CD4-positive, CD25-positive, alpha-beta regulatory T cell (primary cell): ENCODE results near the gene EPDR1. TPM values are rescaled to one million over a fixed set of nuclear protein-coding genes. Genes with fewer than 3 reads are reported as not detected.

Source experiments
- ATAC-seq, 2 donors: fragments of 150-1000 bp; cut with Tn5 transposase; one replicate each; pipeline ENCODE4 v1.10.0; 2021; ENCODE audit warnings: low read depth in 2 of 2, moderate number of reproducible peaks in 2 of 2, moderate library complexity in 1 of 2
- DNase-seq, 3 donors: peaks; one replicate each; pipeline versions ENCODE4 v3.0.0 to v3.0.0-alpha.2; 2012 to 2022; ENCODE audit warnings: mixed read lengths in 1 of 3
- H3K27ac ChIP-seq: one replicate; pipeline ENCODE4 v1.7.0; 2013; ENCODE audit warnings: mild to moderate bottlenecking, low read length; ENCODE audit not compliant: insufficient read depth, poor library complexity, severe bottlenecking
- H3K27me3 ChIP-seq: one replicate; pipeline ENCODE4 v1.7.0; 2013; ENCODE audit warnings: low read length; ENCODE audit not compliant: control insufficient read depth, insufficient read depth
- H3K36me3 ChIP-seq: one replicate; pipeline ENCODE4 v1.7.0; 2013; ENCODE audit warnings: mild to moderate bottlenecking, low read length, moderate library complexity; ENCODE audit not compliant: control insufficient read depth, insufficient read depth
- H3K4me1 ChIP-seq: 2 replicates; pipeline ENCODE4 v1.7.0; 2013; ENCODE audit warnings: mild to moderate bottlenecking, low read length; ENCODE audit not compliant: insufficient read depth, control insufficient read depth, poor library complexity, severe bottlenecking
- H3K4me3 ChIP-seq: one replicate; pipeline ENCODE4 v1.7.0; 2013; ENCODE audit warnings: low read depth, mild to moderate bottlenecking, low read length, moderate library complexity
- H3K9me3 ChIP-seq, 2 experiments: 1 replicate in 1 of 2; 2 replicates in 1 of 2; pipeline ENCODE4 v1.7.0; 2013; ENCODE audit warnings: low read length in 2 of 2, mild to moderate bottlenecking in 1 of 2, moderate library complexity in 1 of 2; ENCODE audit not compliant: control insufficient read depth in 2 of 2
- H3K27ac Mint-ChIP-seq, 3 donors: one replicate each; pipeline ENCODE4 v1.8.0; 2020 to 2022; ENCODE audit warnings: mild to moderate bottlenecking in 3 of 3, mixed read lengths in 3 of 3, moderate library complexity in 2 of 3
- H3K27me3 Mint-ChIP-seq: one replicate; pipeline ENCODE4 v1.8.0; 2022; ENCODE audit warnings: mild to moderate bottlenecking, mixed read lengths
- H3K36me3 Mint-ChIP-seq: one replicate; pipeline ENCODE4 v1.8.0; 2020; ENCODE audit warnings: mixed read lengths
- H3K4me1 Mint-ChIP-seq, 4 donors: one replicate each; pipeline ENCODE4 v1.8.0; 2020 to 2022; ENCODE audit warnings: mixed read lengths in 4 of 4, mild to moderate bottlenecking in 1 of 4
- H3K4me3 Mint-ChIP-seq, 4 donors: one replicate each; pipeline ENCODE4 v1.8.0; 2020 to 2022; ENCODE audit warnings: mild to moderate bottlenecking in 4 of 4, mixed read lengths in 4 of 4, moderate library complexity in 3 of 4
- H3K9me3 Mint-ChIP-seq, 7 donors: one replicate each; pipeline ENCODE4 v1.8.0; 2020 to 2022; ENCODE audit warnings: mixed read lengths in 7 of 7, mild to moderate bottlenecking in 3 of 7, moderate library complexity in 2 of 7
- polyA plus RNA-seq, 4 donors: library from polyadenylated mRNA; unstranded; fragments of 300-500 nt; fragmentation: Illumina TruSeq; gene quantifications; one replicate each; pipeline ENCODE4 v1.2.3, GENCODE V29; 2021
- total RNA-seq: library from RNA; stranded (reverse); gene quantifications from one replicate; pipeline ENCODE4 v1.2.3, GENCODE V29; 2022

EPDR1 gene
- total RNA-seq (not detected), polyA plus RNA-seq (under 1 TPM in 1 of 4 donors, not detected in 3; 0.10 TPM)

- peaks cover 0 to 8% (median 0%) of the 10 kb centered on the region in 7 donors for H3K9me3 Mint-ChIP-seq
- peak within 1 kb of the TSS in 2 of 4 donors; percentile 42 to 54 for H3K4me3 Mint-ChIP-seq
- H3K27ac Mint-ChIP-seq, result no peak within 1 kb of the TSS
- peaks cover 0 to 16% (median 8%) of the 10 kb centered on the region in 4 donors for H3K4me1 Mint-ChIP-seq
- Histone ChIP-seq H3K9me3 (no peaks in the 10 kb centered on the region), H3K27me3 (peaks cover 14% of the 10 kb centered on the region), H3K4me3 (no peak within 1 kb of the TSS), H3K36me3 (no peaks in the 10 kb centered on the region), H3K27ac (no peak within 1 kb of the TSS), H3K4me1 (peaks cover 6% of the 10 kb centered on the region)
- H3K36me3 Mint-ChIP-seq, result no peaks in the 10 kb centered on the region
- H3K27me3 Mint-ChIP-seq, result peaks cover 47% of the 10 kb centered on the region
- DNase-seq (peak in 1 of 3 donors; percentile 34), ATAC-seq (peak; percentile 25 to 32)
Measured at GRCh38 chr7:37920305-37920848, at the start of gene EPDR1. Gene EPDR1 (plus strand): TSS chr7:37920640. CDS start chr7:37920940, 300 bp downstream.

- ATAC-seq (no peak), DNase-seq (no peak)
- Histone ChIP-seq H3K4me1 (no peaks in the 10 kb centered on the region), H3K4me3 (no peak overlapping the region), H3K36me3 (no peaks in the 10 kb centered on the region), H3K27me3 (no peaks in the 10 kb centered on the region), H3K27ac (no peak overlapping the region), H3K9me3 (no peaks in the 10 kb centered on the region)
- Mint-ChIP-seq H3K27me3 (no peaks in the 10 kb centered on the region), H3K4me3 (no peak overlapping the region), H3K4me1 (no peaks in the 10 kb centered on the region), H3K36me3 (no peaks in the 10 kb centered on the region), H3K9me3 (peaks cover 0 to 7% (median 0%) of the 10 kb centered on the region in 7 donors), H3K27ac (no peak overlapping the region)
Measured at GRCh38 chr7:37882086-37882485, 38.4 kb upstream of the EPDR1 start.

- DNase-seq (no peak), ATAC-seq (no peak)
- no peaks in the 10 kb centered on the region for H3K9me3 ChIP-seq
- H3K4me3 ChIP-seq, result no peak overlapping the region
- Mint-ChIP-seq H3K4me1 (no peaks in the 10 kb centered on the region), H3K27ac (no peak overlapping the region), H3K27me3 (no peaks in the 10 kb centered on the region), H3K4me3 (no peak overlapping the region), H3K36me3 (no peaks in the 10 kb centered on the region), H3K9me3 (peaks cover 0 to 4% (median 3%) of the 10 kb centered on the region in 7 donors)
- H3K27me3 ChIP-seq, result no peaks in the 10 kb centered on the region
- H3K4me1 ChIP-seq, result no peaks in the 10 kb centered on the region
- H3K27ac ChIP-seq, result no peak overlapping the region
- no peaks in the 10 kb centered on the region for H3K36me3 ChIP-seq
Measured at GRCh38 chr7:37893359-37893758, 27.1 kb upstream of the EPDR1 start.

GRCh38 chr7:37894671-37895070 is 25.8 kb upstream of the EPDR1 start:
- Histone ChIP-seq H3K4me1 (no peaks in the 10 kb centered on the region), H3K9me3 (no peaks in the 10 kb centered on the region), H3K27ac (no peak overlapping the region), H3K27me3 (no peaks in the 10 kb centered on the region), H3K36me3 (no peaks in the 10 kb centered on the region), H3K4me3 (no peak overlapping the region)
- no peaks in the 10 kb centered on the region for H3K36me3 Mint-ChIP-seq
- no peak for ATAC-seq
- no peaks in the 10 kb centered on the region for H3K4me1 Mint-ChIP-seq
- H3K27me3 Mint-ChIP-seq, result no peaks in the 10 kb centered on the region
- H3K4me3 Mint-ChIP-seq, result no peak overlapping the region
- no peak overlapping the region for H3K27ac Mint-ChIP-seq
- no peak for DNase-seq
- peaks cover 0 to 4% (median 3%) of the 10 kb centered on the region in 7 donors for H3K9me3 Mint-ChIP-seq

GRCh38 chr7:37899712-37900247 is 20.7 kb upstream of the EPDR1 start:
- H3K4me3 Mint-ChIP-seq, result no peak overlapping the region
- Histone ChIP-seq H3K36me3 (no peaks in the 10 kb centered on the region), H3K9me3 (no peaks in the 10 kb centered on the region), H3K4me3 (no peak overlapping the region), H3K27me3 (no peaks in the 10 kb centered on the region), H3K4me1 (no peaks in the 10 kb centered on the region), H3K27ac (no peak overlapping the region)
- H3K27me3 Mint-ChIP-seq, result peaks cover 6% of the 10 kb centered on the region
- DNase-seq, result no peak
- H3K4me1 Mint-ChIP-seq, result no peaks in the 10 kb centered on the region
- no peak overlapping the region for H3K27ac Mint-ChIP-seq
- ATAC-seq, result no peak
- H3K36me3 Mint-ChIP-seq, result no peaks in the 10 kb centered on the region
- H3K9me3 Mint-ChIP-seq, result peaks cover 0 to 4% (median 0%) of the 10 kb centered on the region in 7 donors

- no peaks in the 10 kb centered on the region for H3K4me1 ChIP-seq
- no peak overlapping the region for H3K4me3 ChIP-seq
- no peaks in the 10 kb centered on the region for H3K4me1 Mint-ChIP-seq
- H3K4me3 Mint-ChIP-seq, result no peak overlapping the region
- ATAC-seq (no peak), DNase-seq (peak in 1 of 3 donors; percentile 11)
- no peak overlapping the region for H3K27ac Mint-ChIP-seq
- H3K9me3 ChIP-seq, result no peaks in the 10 kb centered on the region
- H3K36me3 ChIP-seq, result no peaks in the 10 kb centered on the region
- peaks cover 0 to 4% (median 0%) of the 10 kb centered on the region in 7 donors for H3K9me3 Mint-ChIP-seq
- H3K36me3 Mint-ChIP-seq, result no peaks in the 10 kb centered on the region
- peaks cover 10% of the 10 kb centered on the region for H3K27me3 Mint-ChIP-seq
- no peaks in the 10 kb centered on the region for H3K27me3 ChIP-seq
- H3K27ac ChIP-seq, result no peak overlapping the region
Measured at GRCh38 chr7:37901236-37901827, 19.1 kb upstream of the EPDR1 start.

- no peaks in the 10 kb centered on the region for H3K9me3 ChIP-seq
- Mint-ChIP-seq H3K36me3 (no peaks in the 10 kb centered on the region), H3K4me1 (no peaks in the 10 kb centered on the region), H3K4me3 (no peak overlapping the region), H3K27me3 (peaks cover 10% of the 10 kb centered on the region), H3K27ac (no peak overlapping the region), H3K9me3 (peaks cover 0 to 4% (median 0%) of the 10 kb centered on the region in 7 donors)
- H3K36me3 ChIP-seq, result no peaks in the 10 kb centered on the region
- DNase-seq, result no peak
- H3K4me3 ChIP-seq, result no peak overlapping the region
- no peaks in the 10 kb centered on the region for H3K4me1 ChIP-seq
- no peak for ATAC-seq
- no peaks in the 10 kb centered on the region for H3K27me3 ChIP-seq
- no peak overlapping the region for H3K27ac ChIP-seq
Measured at GRCh38 chr7:37901890-37902524, 18.4 kb upstream of the EPDR1 start.
